ENCODE data around the gene TNXB.
"Not testable (repeated sequence)": the region's sequence is repeated elsewhere in the genome, so short reads cannot be mapped to it uniquely, and the experiment has no call there.

Gene TNXB

DNA sequence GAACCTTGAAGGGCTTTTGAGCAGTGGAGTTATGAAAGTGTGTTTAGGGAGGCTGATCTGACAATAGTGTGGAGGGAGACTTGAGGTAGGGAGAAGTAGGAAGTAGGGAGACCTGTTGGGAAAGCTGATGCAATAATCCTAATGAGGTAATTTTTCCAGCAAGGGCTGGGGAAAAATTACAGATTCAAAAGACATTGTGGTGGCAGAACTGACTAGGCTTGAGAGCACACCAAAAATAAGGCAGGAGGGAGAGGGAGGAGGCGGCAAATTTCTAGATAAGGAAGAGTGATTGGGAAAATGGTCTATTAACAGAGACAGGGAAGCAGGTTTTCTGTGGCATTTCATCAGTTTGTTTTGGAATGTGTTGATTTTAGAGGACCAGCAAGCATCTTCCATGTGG lies 37.1 kb upstream of the TNXB start:
- Histone ChIP-seq H4K20me1 (ENCODE audit: insufficient read depth) (no peaks in the 10 kb centered on the region), H3K4me2 (no peak overlapping the region), H3K27me3 (ENCODE audit: insufficient read depth, low read depth) (no peaks in the 10 kb centered on the region), H2AFZ (ENCODE audit: low read depth) (no peak overlapping the region), H3K27ac (no peak overlapping the region), H3K36me3 (ENCODE audit: insufficient read depth) (no peaks in the 10 kb centered on the region), H3K4me1 (ENCODE audit: low read depth, poor library complexity, severe bottlenecking) (no peaks in the 10 kb centered on the region), H3K4me3 (IDR thresholded peaks at IDR 0.05; ENCODE audit: insufficient read depth, low read depth, low read length) (no peak overlapping the region), H3K79me2 (ENCODE audit: insufficient read depth, low read depth) (no peaks in the 10 kb centered on the region), H3K9ac (no peak overlapping the region)
- no peak for TF ChIP-seq CTCF (conservative IDR thresholded peaks at IDR 0.05; ENCODE audit: low read depth, low read length)

DNA sequence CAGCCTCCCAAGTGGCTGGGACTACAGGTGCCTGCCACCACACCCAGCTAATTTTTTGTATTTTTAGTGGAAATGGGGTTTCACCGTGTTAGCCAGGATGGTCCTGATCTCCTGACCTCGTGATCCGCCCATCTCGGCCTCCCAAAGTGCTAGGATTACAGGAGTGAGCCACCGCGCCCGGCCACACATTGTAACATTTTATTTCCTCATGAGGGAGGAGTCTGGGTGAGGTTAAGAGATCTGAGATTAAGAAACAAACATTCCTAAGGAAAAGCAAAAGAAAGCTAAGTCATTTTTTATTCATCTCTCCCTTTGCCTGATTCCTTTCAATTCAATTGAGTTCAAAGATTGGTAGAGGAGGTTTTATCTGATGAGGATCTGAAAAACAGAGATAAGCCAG lies 35.1 kb upstream of the TNXB start:
- H3K4me1 ChIP-seq (ENCODE audit: low read depth, poor library complexity, severe bottlenecking); H3K4me2 ChIP-seq; H2AFZ ChIP-seq (ENCODE audit: low read depth); H3K79me2 ChIP-seq (ENCODE audit: insufficient read depth, low read depth); H3K27ac ChIP-seq; H4K20me1 ChIP-seq (ENCODE audit: insufficient read depth); H3K27me3 ChIP-seq (ENCODE audit: insufficient read depth, low read depth); H3K36me3 ChIP-seq (ENCODE audit: insufficient read depth); H3K4me3 ChIP-seq (IDR thresholded peaks at IDR 0.05; ENCODE audit: insufficient read depth, low read depth, low read length); H3K9ac ChIP-seq: not testable (repeated sequence)

- H3K27ac ChIP-seq: no peak overlapping the region
- no peak overlapping the region for H3K9ac ChIP-seq
- no peak overlapping the region for H2AFZ ChIP-seq (ENCODE audit: low read depth)
- H4K20me1 ChIP-seq (ENCODE audit: insufficient read depth): no peaks in the 10 kb centered on the region
- H3K79me2 ChIP-seq (ENCODE audit: insufficient read depth, low read depth): no peaks in the 10 kb centered on the region
- H3K27me3 ChIP-seq (ENCODE audit: insufficient read depth, low read depth): no peaks in the 10 kb centered on the region
- H3K4me2 ChIP-seq: no peak overlapping the region
- no peaks in the 10 kb centered on the region for H3K36me3 ChIP-seq (ENCODE audit: insufficient read depth)
- H3K4me3 ChIP-seq (IDR thresholded peaks at IDR 0.05; ENCODE audit: insufficient read depth, low read depth, low read length): no peak overlapping the region
- no peak for TF ChIP-seq CTCF (conservative IDR thresholded peaks at IDR 0.05; ENCODE audit: low read depth, low read length)
- no peaks in the 10 kb centered on the region for H3K4me1 ChIP-seq (ENCODE audit: low read depth, poor library complexity, severe bottlenecking)
These were observed 31.4 kb upstream of the TNXB start for GRCh38 chr6:32140420-32141046.

GRCh38 chr6:32139590-32139989 lies 30.5 kb upstream of the TNXB start:
- H3K79me2 ChIP-seq (ENCODE audit: insufficient read depth, low read depth): no peaks in the 10 kb centered on the region
- H2AFZ ChIP-seq (ENCODE audit: low read depth): no peak overlapping the region
- H3K4me3 ChIP-seq (IDR thresholded peaks at IDR 0.05; ENCODE audit: insufficient read depth, low read depth, low read length): no peak overlapping the region
- H4K20me1 ChIP-seq (ENCODE audit: insufficient read depth): no peaks in the 10 kb centered on the region
- no peak overlapping the region for H3K27ac ChIP-seq
- no peaks in the 10 kb centered on the region for H3K4me1 ChIP-seq (ENCODE audit: low read depth, poor library complexity, severe bottlenecking)
- no peaks in the 10 kb centered on the region for H3K27me3 ChIP-seq (ENCODE audit: insufficient read depth, low read depth)
- no peaks in the 10 kb centered on the region for H3K36me3 ChIP-seq (ENCODE audit: insufficient read depth)
- H3K4me2 ChIP-seq: no peak overlapping the region
- no peak for TF ChIP-seq CTCF (conservative IDR thresholded peaks at IDR 0.05; ENCODE audit: low read depth, low read length)
- no peak overlapping the region for H3K9ac ChIP-seq

- no peaks in the 10 kb centered on the region for H3K4me1 ChIP-seq (ENCODE audit: low read depth, poor library complexity, severe bottlenecking)
- no peak overlapping the region for H2AFZ ChIP-seq (ENCODE audit: low read depth)
- no peak overlapping the region for H3K4me3 ChIP-seq (IDR thresholded peaks at IDR 0.05; ENCODE audit: insufficient read depth, low read depth, low read length)
- H3K27me3 ChIP-seq (ENCODE audit: insufficient read depth, low read depth): no peaks in the 10 kb centered on the region
- TF ChIP-seq CTCF (conservative IDR thresholded peaks at IDR 0.05; ENCODE audit: low read depth, low read length): no peak
- H3K27ac ChIP-seq: no peak overlapping the region
- no peak overlapping the region for H3K9ac ChIP-seq
- H3K4me2 ChIP-seq: no peak overlapping the region
- H3K36me3 ChIP-seq (ENCODE audit: insufficient read depth): no peaks in the 10 kb centered on the region
- no peaks in the 10 kb centered on the region for H4K20me1 ChIP-seq (ENCODE audit: insufficient read depth)
- H3K79me2 ChIP-seq (ENCODE audit: insufficient read depth, low read depth): no peaks in the 10 kb centered on the region
These were observed 28.3 kb upstream of the TNXB start for GRCh38 chr6:32137454-32137853.

All from KMS-11 (cell line).